ENCODE measurements around the gene CPS1. TPM values are rescaled to one million over a fixed set of nuclear protein-coding genes. Genes with fewer than 3 reads are reported as not detected.

Gene CPS1
- total RNA-seq, 4 donors from 2014 or later = 2.3 to 9.5 (median 2.9) TPM

DNA sequence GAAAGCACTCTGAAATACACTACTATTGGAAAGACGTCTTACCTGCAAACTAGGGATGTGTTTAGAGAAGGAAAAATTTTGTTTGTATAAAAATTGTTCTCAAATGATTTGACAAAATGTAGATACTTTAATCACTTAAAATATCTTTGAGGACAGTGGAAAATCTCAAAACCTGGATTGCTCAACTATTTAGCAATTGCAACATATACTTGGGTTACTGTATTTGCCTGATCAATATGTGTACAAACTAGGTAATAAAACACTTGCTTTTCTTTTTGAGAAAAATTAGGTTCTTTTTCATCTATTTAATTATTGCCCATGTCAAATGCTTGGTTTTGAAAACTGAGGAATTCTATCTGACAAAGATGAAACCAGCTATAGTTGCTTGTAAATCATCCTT lies 60.9 kb downstream of the CPS1 start:
- TF ChIP-seq, protein P1, sequence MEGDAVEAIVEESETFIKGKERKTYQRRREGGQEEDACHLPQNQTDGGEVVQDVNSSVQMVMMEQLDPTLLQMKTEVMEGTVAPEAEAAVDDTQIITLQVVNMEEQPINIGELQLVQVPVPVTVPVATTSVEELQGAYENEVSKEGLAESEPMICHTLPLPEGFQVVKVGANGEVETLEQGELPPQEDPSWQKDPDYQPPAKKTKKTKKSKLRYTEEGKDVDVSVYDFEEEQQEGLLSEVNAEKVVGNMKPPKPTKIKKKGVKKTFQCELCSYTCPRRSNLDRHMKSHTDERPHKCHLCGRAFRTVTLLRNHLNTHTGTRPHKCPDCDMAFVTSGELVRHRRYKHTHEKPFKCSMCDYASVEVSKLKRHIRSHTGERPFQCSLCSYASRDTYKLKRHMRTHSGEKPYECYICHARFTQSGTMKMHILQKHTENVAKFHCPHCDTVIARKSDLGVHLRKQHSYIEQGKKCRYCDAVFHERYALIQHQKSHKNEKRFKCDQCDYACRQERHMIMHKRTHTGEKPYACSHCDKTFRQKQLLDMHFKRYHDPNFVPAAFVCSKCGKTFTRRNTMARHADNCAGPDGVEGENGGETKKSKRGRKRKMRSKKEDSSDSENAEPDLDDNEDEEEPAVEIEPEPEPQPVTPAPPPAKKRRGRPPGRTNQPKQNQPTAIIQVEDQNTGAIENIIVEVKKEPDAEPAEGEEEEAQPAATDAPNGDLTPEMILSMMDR (IDR thresholded peaks at IDR 0.05) = no peak
- DNase-seq (ENCODE audit: low spot score) (no peak), ATAC-seq (ENCODE audit: low FRiP score) (no peak)

DNA sequence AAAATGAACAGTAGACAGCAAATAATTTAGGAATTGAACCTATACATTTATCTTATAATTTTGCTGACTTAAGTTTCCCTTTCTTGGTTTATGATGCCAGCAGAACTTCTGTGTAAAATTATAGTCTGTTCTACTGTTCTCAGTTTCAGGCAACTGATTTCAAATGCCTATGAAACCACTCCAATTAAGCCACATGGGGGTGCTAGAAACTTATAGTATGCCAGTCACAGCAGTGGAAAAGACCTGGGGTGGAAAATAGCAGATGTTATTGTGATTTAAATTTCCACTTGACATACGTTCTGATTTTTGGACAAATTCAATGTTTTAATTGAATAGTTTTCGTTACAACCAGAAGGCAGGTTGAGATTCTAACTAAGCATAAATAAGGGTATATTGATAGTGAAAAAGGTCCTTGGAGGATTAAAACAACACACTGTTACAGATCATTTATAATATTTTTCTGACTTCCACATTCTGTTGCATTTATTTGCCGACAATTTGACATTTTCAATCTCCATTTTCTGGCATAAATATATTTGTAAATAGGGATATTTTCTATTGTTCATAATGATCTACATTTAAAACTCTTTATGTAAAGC lies 61.4 kb downstream of the CPS1 start:
- no peak for DNase-seq (ENCODE audit: low spot score)
- TF ChIP-seq, protein P1 (IDR thresholded peaks at IDR 0.05) = no peak
- ATAC-seq (ENCODE audit: low FRiP score) = no peak

DNA sequence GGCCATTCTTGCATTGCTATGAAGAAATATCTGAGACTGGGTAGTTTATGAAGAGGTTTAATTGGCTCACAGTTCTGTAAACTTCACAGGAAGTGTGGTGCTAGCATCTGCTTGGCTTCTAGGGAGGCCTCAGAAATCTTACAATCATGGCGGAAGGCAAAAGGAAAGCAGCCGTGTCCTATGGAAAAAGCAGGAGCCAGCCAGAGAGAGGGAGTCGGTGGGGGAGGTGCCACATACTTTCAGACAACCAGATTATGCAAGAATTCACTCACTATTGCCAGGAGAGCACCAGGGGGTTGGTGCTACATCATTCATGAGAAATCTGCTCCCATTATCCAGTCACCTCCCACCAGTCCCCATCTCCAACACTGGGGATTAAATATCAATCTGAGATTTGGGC lies 64.1 kb downstream of the CPS1 start:
- no peak for ATAC-seq (ENCODE audit: low FRiP score)
- TF ChIP-seq, protein P1 (IDR thresholded peaks at IDR 0.05) = no peak

DNA sequence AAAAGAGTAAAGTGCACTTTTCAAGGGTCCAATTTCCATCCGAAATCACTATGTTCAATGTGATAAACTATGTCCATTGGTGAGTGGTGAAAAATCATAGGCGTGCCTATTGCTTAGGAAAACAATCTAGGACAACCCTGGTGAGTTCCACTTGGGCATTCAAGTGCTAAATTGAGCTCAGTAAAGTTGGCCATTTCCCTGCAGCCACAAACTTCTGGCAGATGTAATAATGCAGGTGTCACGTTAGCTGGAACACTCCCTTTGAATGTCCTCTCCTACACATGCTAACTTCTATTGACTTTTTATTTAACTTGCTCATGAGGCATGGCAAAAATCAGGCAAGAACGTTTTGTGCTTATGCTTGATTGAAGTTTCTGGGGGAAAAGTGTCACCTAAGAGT lies 67.1 kb downstream of the CPS1 start:
- ATAC-seq (ENCODE audit: low FRiP score) (no peak), DNase-seq (ENCODE audit: low spot score) (no peak)
- TF ChIP-seq, protein P1 (IDR thresholded peaks at IDR 0.05) = no peak

More for the DNA sequence above, 64.1 kb downstream of the CPS1 start:
- DNase-seq (ENCODE audit: low spot score) = no peak

GRCh38 chr2:210626849-210627248 lies 70.5 kb downstream of the CPS1 start:
- TF ChIP-seq, protein P1 (IDR thresholded peaks at IDR 0.05) = no peak
- DNase-seq (ENCODE audit: low spot score) = no peak
- ATAC-seq (ENCODE audit: low FRiP score) = no peak

- TF ChIP-seq, protein P1 (IDR thresholded peaks at IDR 0.05) = no peak
- DNase-seq (ENCODE audit: low spot score) (no peak), ATAC-seq (ENCODE audit: low FRiP score) (no peak)
Observed at GRCh38 chr2:210630873-210631560, 74.6 kb downstream of the CPS1 start.

- DNase-seq (ENCODE audit: low spot score) = no peak
- ATAC-seq (ENCODE audit: low FRiP score) = no peak
- TF ChIP-seq, protein P1 (IDR thresholded peaks at IDR 0.05) = no peak
Observed at GRCh38 chr2:210633699-210634098, 77.3 kb downstream of the CPS1 start.

Data from omental fat pad (tissue), 4 donors.